ENCODE measurements around the gene FILIP1L.
"Not testable (repeated sequence)": the region's sequence is repeated elsewhere in the genome, so short reads cannot be mapped to it uniquely, and the experiment has no call there.

Gene FILIP1L

DNA sequence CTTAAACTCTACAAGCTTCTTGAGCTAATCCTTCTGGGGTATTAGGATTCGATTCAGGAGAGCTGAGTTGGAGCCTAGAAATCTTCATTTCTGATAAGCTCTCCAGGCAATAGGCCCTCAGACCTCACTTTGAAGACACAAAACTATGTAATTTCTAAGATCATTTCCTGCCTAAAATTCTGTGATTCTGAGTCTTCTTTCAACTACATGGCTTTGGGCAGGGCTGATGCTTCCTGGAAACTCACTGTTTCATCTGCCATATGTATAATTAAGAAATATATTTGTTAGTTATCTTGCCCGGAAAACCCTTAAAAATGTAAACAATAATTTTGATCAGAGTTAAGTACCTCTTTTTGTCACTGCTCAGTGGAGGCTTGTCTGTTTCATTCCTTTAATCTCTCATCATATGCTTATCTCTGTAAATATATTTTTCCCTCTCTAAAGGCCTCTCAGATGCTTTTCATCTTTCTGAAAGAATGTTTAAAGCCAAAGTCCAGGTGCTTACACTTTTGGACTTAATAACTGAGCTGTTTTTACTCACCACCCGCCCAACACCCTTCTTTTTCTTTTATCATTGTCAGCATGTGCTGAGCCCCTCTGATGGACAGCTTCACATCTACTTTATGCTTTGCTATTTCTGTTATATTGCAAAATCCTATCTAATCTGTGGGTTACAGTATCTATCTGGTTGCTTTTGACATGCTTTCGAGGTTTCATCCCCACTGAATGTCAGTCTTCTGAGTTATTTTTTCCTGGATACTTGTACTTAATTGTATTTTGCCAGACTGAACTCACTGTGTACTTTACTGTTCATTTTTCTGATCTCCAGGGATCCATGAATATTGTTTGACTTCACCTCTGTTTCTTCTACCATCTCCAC is 38.2 kb downstream of the FILIP1L start:
- DNase-seq (ENCODE audit: low read depth, low spot score), result no peak

GRCh38 chr3:100075196-100075595 is 39.1 kb downstream of the FILIP1L start:
- DNase-seq (ENCODE audit: low read depth, low spot score), result no peak

- DNase-seq (ENCODE audit: low read depth, low spot score), result no peak
These were observed 40.5 kb downstream of the FILIP1L start for GRCh38 chr3:100073714-100074307.

GRCh38 chr3:100073049-100073713 is 41.1 kb downstream of the FILIP1L start:
- DNase-seq (ENCODE audit: low read depth, low spot score), result no peak

GRCh38 chr3:100072326-100073048 is 41.8 kb downstream of the FILIP1L start:
- DNase-seq (ENCODE audit: low read depth, low spot score), result no peak

DNA sequence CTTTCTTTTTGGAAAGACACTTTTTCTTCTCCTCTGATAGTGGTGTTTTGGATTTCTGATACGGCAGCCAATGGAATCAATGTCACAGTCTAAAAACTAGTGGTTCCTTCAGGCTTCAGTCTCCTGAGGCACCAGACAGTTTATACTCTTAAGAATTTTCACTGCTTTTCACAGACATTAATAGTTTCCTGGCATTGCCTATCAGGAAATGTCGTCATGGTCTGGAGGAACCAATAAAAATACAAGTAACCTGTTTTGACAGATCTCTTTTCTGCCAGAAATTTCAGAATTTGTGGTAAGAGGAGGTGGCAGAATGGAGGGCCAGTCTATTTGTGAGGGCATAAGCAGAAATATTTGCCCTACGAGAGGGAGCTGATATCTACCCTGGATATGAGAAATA is 44.8 kb downstream of the FILIP1L start:
- DNase-seq (ENCODE audit: low read depth, low spot score), result no peak

DNA sequence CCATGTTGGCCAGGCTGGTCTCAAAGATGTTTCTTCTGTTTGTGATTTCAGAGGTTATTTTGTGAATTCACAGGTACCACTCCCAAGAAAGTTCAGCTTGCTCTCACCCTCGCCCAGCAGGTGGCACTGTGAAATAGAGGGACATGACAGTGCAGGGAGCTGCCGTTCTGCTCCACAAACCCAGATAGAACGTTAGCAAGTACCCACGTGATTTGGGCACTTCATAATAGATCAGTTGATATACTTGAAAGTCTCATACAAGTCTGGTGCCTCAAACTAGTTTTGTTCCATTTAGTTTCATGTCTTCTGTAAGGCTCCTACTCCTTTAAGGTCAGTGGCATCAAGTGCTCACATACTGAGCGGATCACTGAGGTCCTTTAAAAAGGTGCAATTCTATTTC is 45.5 kb downstream of the FILIP1L start:
- peak; percentile 65 for DNase-seq (ENCODE audit: low read depth, low spot score)

DNA sequence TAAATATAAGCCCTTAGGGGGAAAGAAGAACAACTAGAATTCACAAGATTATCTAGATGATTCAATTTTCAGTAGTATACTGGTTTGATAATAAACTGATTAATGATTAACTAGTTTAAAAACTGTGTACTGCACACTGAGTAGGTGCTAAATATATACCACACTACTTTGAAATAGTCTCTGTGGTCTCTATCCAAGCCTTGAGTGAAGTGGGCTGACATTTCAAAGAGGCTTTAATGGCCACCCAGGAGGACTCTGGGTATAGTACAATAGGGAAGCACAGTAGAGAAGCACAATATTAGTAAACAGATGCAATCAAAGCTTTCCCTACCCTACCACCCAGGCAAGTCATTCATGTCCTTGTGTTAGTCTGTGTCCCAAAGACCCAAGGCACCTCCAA is 46.7 kb downstream of the FILIP1L start:
- DNase-seq (ENCODE audit: low read depth, low spot score), result no peak

- DNase-seq (ENCODE audit: low read depth, low spot score), result no peak
These were observed 50.3 kb downstream of the FILIP1L start for GRCh38 chr3:100063929-100064461.

DNA sequence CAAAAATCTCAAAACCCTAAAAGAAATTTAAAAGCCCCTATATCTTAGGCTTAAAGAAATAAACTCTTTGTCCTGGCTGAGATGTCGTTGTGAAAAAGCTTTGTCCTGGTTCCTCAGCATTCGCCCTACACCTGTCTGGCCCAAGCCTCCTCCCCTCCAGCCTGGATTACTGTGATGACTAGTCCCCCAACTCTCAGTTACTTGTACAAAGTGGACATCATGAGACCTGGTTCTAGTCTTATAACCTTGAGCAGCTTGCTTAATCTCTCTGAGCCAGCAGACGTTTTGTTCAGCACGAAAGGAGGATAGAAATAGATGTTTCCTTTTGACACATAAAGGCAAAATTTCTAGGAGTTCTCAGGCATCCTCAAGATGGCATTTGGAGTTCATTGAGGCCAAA is 51.6 kb downstream of the FILIP1L start:
- DNase-seq (ENCODE audit: low read depth, low spot score), result no peak

DNA sequence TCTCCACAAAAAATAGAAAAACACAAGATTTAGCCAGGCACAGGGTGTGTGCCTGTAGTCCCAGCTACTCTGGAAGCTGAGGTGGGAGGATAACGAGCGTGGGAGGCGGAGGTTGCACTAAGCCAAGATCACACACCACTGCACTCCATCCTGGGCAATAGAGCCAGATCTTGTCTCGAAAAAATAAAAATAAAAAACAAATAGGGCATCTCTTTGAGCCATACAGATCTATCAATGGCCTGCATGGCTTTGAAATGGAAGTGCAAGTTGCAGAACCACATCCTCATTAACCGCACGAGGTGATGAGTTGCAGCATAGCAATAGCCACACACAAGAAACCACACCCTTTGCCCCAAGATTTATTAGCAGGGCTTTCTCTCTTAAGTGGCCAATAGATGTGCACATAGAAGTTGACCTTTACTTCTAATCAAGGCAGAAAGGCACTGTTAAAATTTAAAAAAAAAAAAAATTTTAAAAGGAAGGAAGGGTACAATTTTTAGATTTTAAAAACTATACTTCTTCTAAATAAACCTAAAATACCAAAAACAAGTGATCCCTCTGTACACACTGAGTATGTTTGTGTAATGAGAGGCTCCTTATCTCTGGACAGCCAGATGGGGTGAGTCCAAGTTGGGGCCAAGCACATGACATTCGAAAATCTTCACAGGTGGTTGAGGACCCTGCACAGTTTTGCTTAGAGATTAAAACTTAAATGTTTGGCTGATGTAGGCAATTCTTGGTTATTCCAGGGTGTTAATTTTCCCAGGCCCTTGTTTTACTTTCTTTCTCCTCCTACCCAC is 53.4 kb downstream of the FILIP1L start:
- no peak for DNase-seq (ENCODE audit: low read depth, low spot score)

- DNase-seq (ENCODE audit: low read depth, low spot score), result no peak
These were observed 54.8 kb downstream of the FILIP1L start for GRCh38 chr3:100059472-100059871.

DNA sequence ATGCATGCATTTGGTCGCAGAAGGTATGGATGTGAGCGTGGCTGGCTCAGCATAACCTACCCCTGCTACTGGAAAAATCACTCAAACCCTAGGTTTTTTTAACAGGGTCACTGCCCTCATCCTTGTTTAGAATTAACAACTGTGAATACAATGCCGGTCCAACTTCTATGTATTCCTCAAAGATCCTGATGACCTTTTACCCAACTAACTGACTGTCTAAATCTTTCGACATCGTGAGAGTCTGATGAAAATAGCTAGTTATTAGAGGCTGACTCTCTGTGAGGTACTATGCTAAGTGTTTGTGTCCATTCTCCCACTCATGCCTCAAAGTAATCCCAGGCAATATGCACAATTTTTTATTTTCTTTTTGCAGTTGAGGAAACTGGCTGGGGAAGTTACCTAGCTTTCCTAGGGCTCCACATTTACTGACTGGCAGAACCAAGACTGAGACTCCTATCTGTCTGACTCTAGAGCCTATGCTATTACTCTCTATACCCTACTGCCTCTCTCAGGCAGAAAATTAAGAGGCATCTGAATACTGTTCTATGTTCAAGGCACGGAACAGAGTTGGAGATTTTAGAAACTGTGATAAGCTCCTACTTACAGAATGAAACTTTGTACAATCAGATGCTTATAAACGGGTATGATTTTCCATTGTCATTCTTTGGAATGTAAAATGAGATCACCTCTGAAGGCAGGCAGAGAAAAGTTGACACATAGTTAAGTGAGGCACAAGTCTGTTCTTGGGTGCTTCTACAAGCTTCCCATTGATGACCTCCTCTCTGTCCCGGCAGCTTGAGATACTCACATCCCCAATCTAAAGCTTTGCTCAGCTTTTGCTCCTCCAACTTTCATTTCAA is 56.4 kb downstream of the FILIP1L start:
- no peak for DNase-seq (ENCODE audit: low read depth, low spot score)

GRCh38 chr3:100053951-100054620 is 60.2 kb downstream of the FILIP1L start:
- no peak for DNase-seq (ENCODE audit: low read depth, low spot score)

- DNase-seq (ENCODE audit: low read depth, low spot score), result not testable (repeated sequence)
These were observed 62.8 kb downstream of the FILIP1L start for GRCh38 chr3:100051513-100051912.

DNA sequence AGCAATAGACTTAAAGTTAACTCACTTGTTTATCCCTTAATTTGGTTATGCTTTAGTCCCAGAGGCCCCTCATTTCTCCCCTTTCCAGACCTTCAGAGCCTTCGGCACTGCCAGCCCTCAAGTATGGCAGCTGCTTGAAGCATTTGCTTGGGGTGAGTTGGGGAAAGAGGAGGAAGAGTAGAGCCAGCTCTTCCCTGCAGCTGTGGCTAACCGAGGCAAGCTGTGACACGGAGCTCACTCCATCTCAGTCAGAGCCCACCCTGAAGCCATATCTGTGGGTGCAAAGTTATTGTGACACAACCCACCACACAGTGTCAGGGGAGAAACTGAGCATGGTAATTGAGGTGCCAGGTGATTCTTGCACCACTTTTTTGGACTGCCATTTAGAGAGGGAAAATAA is 66.1 kb downstream of the FILIP1L start:
- DNase-seq (ENCODE audit: low read depth, low spot score), result no peak

DNA sequence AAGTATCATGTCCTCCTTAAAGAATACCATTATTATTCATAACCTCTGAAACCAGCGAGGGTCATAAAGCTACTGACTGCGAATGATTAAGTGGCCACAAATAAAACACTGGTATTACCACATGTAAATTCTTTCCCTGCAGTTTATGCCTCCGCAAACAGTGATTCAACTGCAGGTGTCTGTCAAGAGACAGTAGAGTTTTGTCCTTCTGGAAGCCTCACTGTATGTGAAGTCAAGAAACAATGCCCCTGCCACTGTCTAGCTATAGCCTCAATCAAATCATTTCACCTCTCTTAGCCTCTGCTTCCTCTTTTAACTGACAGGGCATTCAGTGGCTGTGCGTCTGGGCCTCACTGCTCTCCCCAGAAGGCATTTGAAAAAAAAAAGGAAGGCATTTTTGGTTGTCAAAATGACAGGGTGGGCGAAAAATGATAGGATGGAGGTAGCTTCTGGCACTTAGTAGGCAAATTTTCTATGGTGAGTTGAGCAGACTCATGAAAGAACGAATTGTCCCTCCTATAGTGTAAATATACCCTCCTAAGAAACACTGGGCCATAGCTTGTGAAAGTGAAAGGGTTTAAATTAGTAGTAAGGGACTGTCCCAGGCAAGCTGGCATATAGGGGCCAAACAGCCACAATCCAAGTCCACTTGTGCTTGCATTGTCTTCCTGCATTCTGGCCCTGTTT is 66.7 kb downstream of the FILIP1L start:
- DNase-seq (ENCODE audit: low read depth, low spot score), result no peak

DNA sequence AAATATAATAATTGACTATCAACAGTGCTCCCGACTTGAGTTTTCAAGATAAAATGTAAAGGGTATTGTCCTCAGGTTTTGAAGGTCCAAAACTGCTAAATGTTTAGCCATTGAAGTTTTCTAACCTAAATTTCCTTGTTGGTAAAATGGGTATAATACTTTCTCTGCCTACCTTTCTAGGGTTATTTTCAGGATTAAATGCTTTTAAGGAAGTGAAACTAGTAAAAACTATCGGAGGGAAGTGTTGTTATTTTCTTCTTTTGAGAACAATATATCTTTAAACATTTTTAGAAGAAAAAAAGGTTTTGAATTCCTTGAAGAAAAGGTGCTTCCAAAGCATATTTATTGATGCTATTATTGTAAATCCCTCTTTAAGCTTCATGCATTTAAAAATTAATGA is 67.3 kb downstream of the FILIP1L start:
- DNase-seq (ENCODE audit: low read depth, low spot score), result no peak

GRCh38 chr3:100045696-100046095 is 68.6 kb downstream of the FILIP1L start:
- no peak for DNase-seq (ENCODE audit: low read depth, low spot score)
